ENCODE measurements around the gene SPDYE1.
"Not testable (repeated sequence)": the region's sequence is repeated elsewhere in the genome, so short reads cannot be mapped to it uniquely, and the experiment has no call there.

Gene SPDYE1

GRCh38 chr7:44012081-44012480 is 14.4 kb downstream of the SPDYE1 start:
- not testable (repeated sequence) for H3K9ac ChIP-seq; H3K27ac ChIP-seq; H3K4me3 ChIP-seq; H3K27me3 ChIP-seq; H3K4me1 ChIP-seq; H3K9me3 ChIP-seq (replicated peaks in 1 of 11); H4K20me1 ChIP-seq; H3K4me2 ChIP-seq
- peaks cover 6 to 32% (median 12%) of the 10 kb centered on the region in 11 experiments; a peak in 18 of 22 replicates for H3K36me3 ChIP-seq

GRCh38 chr7:44015090-44015489 is 17.4 kb downstream of the SPDYE1 start:
- not testable (repeated sequence) for H3K4me3 ChIP-seq

GRCh38 chr7:44018857-44019807 is 21.4 kb downstream of the SPDYE1 start:
- Histone ChIP-seq H3K27ac (peak overlapping the region; percentile 64 to 83 (median 80); a peak in 21 of 22 replicates), H3K4me2 (peak overlapping the region; percentile 54 to 75 (median 67)), H3K36me3 (peaks cover 0 to 11% (median 2%) of the 10 kb centered on the region in 11 experiments; a peak in 9 of 22 replicates), H3K4me3 (peak overlapping the region; percentile 70 to 86 (median 80)), H3K9ac (peak overlapping the region; percentile 83 to 89 (median 87)), H3K4me1 (peaks cover 7 to 26% (median 20%) of the 10 kb centered on the region in 10 experiments; a peak in 17 of 20 replicates)
- H3K9me3 ChIP-seq (replicated peaks in 1 of 11); H3K27me3 ChIP-seq; H4K20me1 ChIP-seq: not testable (repeated sequence)

More at GRCh38 chr7:44015090-44015489, 17.4 kb downstream of the SPDYE1 start:
- not testable (repeated sequence) for H4K20me1 ChIP-seq; H3K27me3 ChIP-seq; H3K27ac ChIP-seq; H3K9me3 ChIP-seq (replicated peaks in 1 of 11); H3K9ac ChIP-seq; H3K4me2 ChIP-seq
- peaks cover 5 to 17% (median 12%) of the 10 kb centered on the region in 10 experiments; a peak in 16 of 20 replicates for H3K4me1 ChIP-seq
- peaks cover 6 to 29% (median 10%) of the 10 kb centered on the region in 11 experiments; a peak in 14 of 22 replicates for H3K36me3 ChIP-seq

GRCh38 chr7:44019825-44020224 is 22.1 kb downstream of the SPDYE1 start:
- H3K27ac ChIP-seq; H3K36me3 ChIP-seq; H4K20me1 ChIP-seq; H3K4me3 ChIP-seq; H3K27me3 ChIP-seq; H3K9me3 ChIP-seq (replicated peaks in 1 of 11): not testable (repeated sequence)
- H3K4me2 ChIP-seq, result peak overlapping the region; percentile 51 to 75 (median 65); a peak in 17 of 22 replicates
- H3K9ac ChIP-seq, result peak overlapping the region in 3 of 11 experiments; percentile 33 to 86 (median 39); a peak in 2 of 22 replicates
- peaks cover 7 to 26% (median 20%) of the 10 kb centered on the region in 10 experiments; a peak in 17 of 20 replicates for H3K4me1 ChIP-seq

GRCh38 chr7:44022069-44022468 is 24.4 kb downstream of the SPDYE1 start:
- not testable (repeated sequence) for H3K4me2 ChIP-seq; H3K36me3 ChIP-seq; H3K9me3 ChIP-seq (replicated peaks in 1 of 11); H3K27me3 ChIP-seq; H4K20me1 ChIP-seq; H3K27ac ChIP-seq; H3K4me3 ChIP-seq; H3K9ac ChIP-seq
- peaks cover 7 to 26% (median 20%) of the 10 kb centered on the region in 10 experiments; a peak in 17 of 20 replicates for H3K4me1 ChIP-seq

GRCh38 chr7:44022796-44023467 is 25.2 kb downstream of the SPDYE1 start:
- peaks cover 3 to 22% (median 18%) of the 10 kb centered on the region in 10 experiments; a peak in 17 of 20 replicates for H3K4me1 ChIP-seq
- not testable (repeated sequence) for H3K27me3 ChIP-seq; H3K27ac ChIP-seq; H3K9me3 ChIP-seq (replicated peaks in 1 of 11); H3K4me2 ChIP-seq; H3K36me3 ChIP-seq; H3K4me3 ChIP-seq; H3K9ac ChIP-seq; H4K20me1 ChIP-seq

- H3K9me3 ChIP-seq (replicated peaks in 1 of 11); H3K9ac ChIP-seq; H3K4me2 ChIP-seq; H3K4me3 ChIP-seq; H3K36me3 ChIP-seq; H3K27me3 ChIP-seq; H3K27ac ChIP-seq; H4K20me1 ChIP-seq; H3K4me1 ChIP-seq: not testable (repeated sequence)
Observed at GRCh38 chr7:44029433-44029832, 31.7 kb downstream of the SPDYE1 start.

- H3K9ac ChIP-seq; H3K4me1 ChIP-seq; H4K20me1 ChIP-seq; H3K27me3 ChIP-seq; H3K4me3 ChIP-seq; H3K9me3 ChIP-seq (replicated peaks in 1 of 11); H3K27ac ChIP-seq; H3K36me3 ChIP-seq: not testable (repeated sequence)
- peak overlapping the region in 1 of 11 experiments; percentile 44; a peak in 1 of 22 replicates for H3K4me2 ChIP-seq
Observed at GRCh38 chr7:44030029-44030428, 32.3 kb downstream of the SPDYE1 start.

GRCh38 chr7:44031319-44031718 is 33.6 kb downstream of the SPDYE1 start:
- not testable (repeated sequence) for H3K27me3 ChIP-seq; H3K27ac ChIP-seq; H3K9me3 ChIP-seq (replicated peaks in 1 of 11); H3K9ac ChIP-seq; H3K4me1 ChIP-seq; H4K20me1 ChIP-seq; H3K36me3 ChIP-seq; H3K4me2 ChIP-seq; H3K4me3 ChIP-seq

- not testable (repeated sequence) for H3K9me3 ChIP-seq (replicated peaks in 1 of 11); H4K20me1 ChIP-seq; H3K9ac ChIP-seq
Observed at GRCh38 chr7:44032031-44032430, 34.3 kb downstream of the SPDYE1 start.

GRCh38 chr7:44033971-44034844 is 36.5 kb downstream of the SPDYE1 start:
- H3K9ac ChIP-seq; H3K9me3 ChIP-seq (replicated peaks in 1 of 11); H3K4me3 ChIP-seq; H4K20me1 ChIP-seq; H3K4me2 ChIP-seq; H3K27me3 ChIP-seq; H3K27ac ChIP-seq; H3K4me1 ChIP-seq; H3K36me3 ChIP-seq: not testable (repeated sequence)

More at GRCh38 chr7:44032031-44032430, 34.3 kb downstream of the SPDYE1 start:
- H3K36me3 ChIP-seq, H3K27ac ChIP-seq, H3K4me1 ChIP-seq, H3K4me3 ChIP-seq, H3K27me3 ChIP-seq, H3K4me2 ChIP-seq: not testable (repeated sequence)

- not testable (repeated sequence) for H4K20me1 ChIP-seq; H3K27me3 ChIP-seq; H3K27ac ChIP-seq; H3K9ac ChIP-seq; H3K4me2 ChIP-seq; H3K4me1 ChIP-seq; H3K36me3 ChIP-seq; H3K9me3 ChIP-seq (replicated peaks in 1 of 11); H3K4me3 ChIP-seq
Observed at GRCh38 chr7:44036364-44036763, 38.7 kb downstream of the SPDYE1 start.

- H3K27me3 ChIP-seq; H3K36me3 ChIP-seq; H3K4me3 ChIP-seq; H3K4me1 ChIP-seq; H3K4me2 ChIP-seq; H3K9ac ChIP-seq; H3K27ac ChIP-seq; H4K20me1 ChIP-seq; H3K9me3 ChIP-seq (replicated peaks in 1 of 11): not testable (repeated sequence)
Observed at GRCh38 chr7:44037951-44038350, 40.3 kb downstream of the SPDYE1 start.
